IMR-90 (cell line): ENCODE data around the gene PRDM2. TPM values are rescaled to one million over a fixed set of nuclear protein-coding genes. Genes with fewer than 3 reads are reported as not detected.

ENCODE experiments used
- ATAC-seq: fragments of 200-7000 bp; cut with Tn5 transposase; 2 replicates; pipeline ENCODE4 v1.9.1; 2020; ENCODE audit warnings: low read depth, mild to moderate bottlenecking, moderate library complexity
- BruUV-seq: library from RNA; stranded (reverse); fragments of 400-500 nt; replicated peaks from 2 replicates; lab custom pipeline; 2021; lab: Mats Ljungman, UMichigan
- CTCF ChIA-PET: fragments of 300-600 bp; formaldehyde crosslinking; extraction: SDS; loops from one replicate; lab custom pipeline; 2021; ENCODE audit warnings: antibody characterized with exemption; lab: Yijun Ruan, JAX
- POLR2A ChIA-PET: fragments of 300-600 bp; sonication (Branson Sonifier 250); formaldehyde crosslinking; loops from one replicate; lab custom pipeline; 2022; ENCODE audit warnings: antibody characterized with exemption; ENCODE audit not compliant: unreplicated experiment; lab: Charles Lee
- DNase-seq: peaks from one replicate; pipeline ENCODE4 v3.0.0; 2013
- H2AFZ ChIP-seq: replicated peaks from 2 replicates; pipeline ENCODE3; 2013; ENCODE audit warnings: low read length, mild to moderate bottlenecking; ENCODE audit not compliant: poor library complexity
- H2AK5ac ChIP-seq: 2 replicates; pipeline ENCODE4 v1.6.1; 2013; ENCODE audit warnings: low read depth, low read length, inconsistent platforms
- H2AK9ac ChIP-seq: replicated peaks from 2 replicates; pipeline ENCODE3; 2013; ENCODE audit warnings: mild to moderate bottlenecking, low read depth, low read length, moderate library complexity; ENCODE audit not compliant: poor library complexity
- H2BK120ac ChIP-seq: 2 replicates; pipeline ENCODE4 v1.6.1; 2013; ENCODE audit warnings: low read depth, low read length, inconsistent platforms
- H2BK15ac ChIP-seq: 3 replicates; pipeline ENCODE4 v1.6.1; 2013; ENCODE audit warnings: low read depth, low read length, inconsistent platforms
- H2BK20ac ChIP-seq: 2 replicates; pipeline ENCODE4 v1.6.1; 2013; ENCODE audit warnings: low read depth, mild to moderate bottlenecking, inconsistent platforms, low read length, moderate library complexity
- H2BK5ac ChIP-seq: 2 replicates; pipeline ENCODE4 v1.6.1; 2013; ENCODE audit warnings: mild to moderate bottlenecking, low read depth, low read length, inconsistent platforms; ENCODE audit not compliant: poor library complexity, severe bottlenecking
- H3K14ac ChIP-seq: replicated peaks from 2 replicates; pipeline ENCODE4 v1.6.1; 2013; ENCODE audit warnings: low read depth, low read length, inconsistent platforms
- H3K18ac ChIP-seq: 2 replicates; pipeline ENCODE4 v1.6.1; 2013; ENCODE audit warnings: low read depth, low read length, control low read depth
- H3K23ac ChIP-seq: 2 replicates; pipeline ENCODE4 v1.6.1; 2013; ENCODE audit warnings: low read depth, low read length, inconsistent platforms
- H3K27ac ChIP-seq: 2 replicates; pipeline ENCODE4 v1.5.1; 2013; ENCODE audit warnings: mild to moderate bottlenecking, control low read depth, low read length; ENCODE audit not compliant: insufficient read depth
- H3K27me3 ChIP-seq: 2 replicates; pipeline ENCODE4 v1.6.1; 2013; ENCODE audit warnings: low read length; ENCODE audit not compliant: control insufficient read depth, insufficient read depth
- H3K36me3 ChIP-seq: 2 replicates; pipeline ENCODE4 v1.6.1; 2013; ENCODE audit warnings: low read length, mixed read lengths; ENCODE audit not compliant: control insufficient read depth, insufficient read depth
- H3K4ac ChIP-seq: 2 replicates; pipeline ENCODE4 v1.6.1; 2013; ENCODE audit warnings: low read depth, low read length, inconsistent platforms
- H3K4me1 ChIP-seq: 2 replicates; pipeline ENCODE4 v1.6.1; 2013; ENCODE audit warnings: low read length, mixed read lengths; ENCODE audit not compliant: control insufficient read depth, insufficient read depth
- H3K4me2 ChIP-seq: 2 replicates; pipeline ENCODE4 v1.6.1; 2013; ENCODE audit warnings: low read depth, mild to moderate bottlenecking, control low read depth, low read length, moderate library complexity
- H3K4me3 ChIP-seq: 2 replicates; pipeline ENCODE4 v1.5.1; 2013; ENCODE audit warnings: low read depth, mild to moderate bottlenecking, control low read depth, low read length, moderate library complexity; ENCODE audit not compliant: insufficient read depth
- H3K56ac ChIP-seq: 2 replicates; pipeline ENCODE4 v1.6.1; 2013; ENCODE audit warnings: low read length, inconsistent platforms; ENCODE audit not compliant: insufficient read depth; ENCODE audit errors: extremely low read depth
- H3K79me1 ChIP-seq, 2 experiments: 2 replicates each; pipeline ENCODE4 v1.6.1; 2013; ENCODE audit warnings: low read length in 2 of 2, inconsistent platforms in 1 of 2, low read depth in 1 of 2
- H3K9ac ChIP-seq: 2 replicates; pipeline ENCODE4 v1.6.1; 2013; ENCODE audit warnings: low read depth, low read length, control low read depth
- H3K9me1 ChIP-seq: 2 replicates; pipeline ENCODE4 v1.6.1; 2013; ENCODE audit warnings: low read length, inconsistent platforms; ENCODE audit not compliant: insufficient read depth
- H3K9me3 ChIP-seq: 2 replicates; pipeline ENCODE4 v1.6.1; 2013; ENCODE audit warnings: low read length; ENCODE audit not compliant: control insufficient read depth, insufficient read depth
- H4K20me1 ChIP-seq: 2 replicates; pipeline ENCODE4 v1.6.1; 2013; ENCODE audit warnings: low read length, inconsistent platforms; ENCODE audit not compliant: insufficient read depth
- H4K5ac ChIP-seq: 2 replicates; pipeline ENCODE4 v1.6.1; 2013; ENCODE audit warnings: mild to moderate bottlenecking, low read depth, low read length, control low read depth
- H4K8ac ChIP-seq, 2 experiments: 2 replicates each; pipeline ENCODE4 v1.6.1; 2013; ENCODE audit warnings: low read depth in 2 of 2, low read length in 2 of 2, control low read depth in 1 of 2, inconsistent platforms in 1 of 2
- H4K91ac ChIP-seq: 2 replicates; pipeline ENCODE4 v1.6.1; 2013; ENCODE audit warnings: low read depth, low read length, inconsistent platforms; ENCODE audit not compliant: insufficient read depth
- BHLHE40 ChIP-seq: fragments of 150-350 bp; IDR thresholded peaks from 2 replicates; pipeline ENCODE4 v1.6.1; 2016; ENCODE audit warnings: mild to moderate bottlenecking, low read depth, low read length
- CEBPB ChIP-seq: IDR thresholded peaks from 2 replicates; pipeline ENCODE4 v1.6.1; 2012; ENCODE audit warnings: low read depth, low read length, improper control_type of control experiment
- CHD1 ChIP-seq: IDR thresholded peaks from 2 replicates; pipeline ENCODE4 v1.6.1; 2012; ENCODE audit warnings: low read depth, low read length, improper control_type of control experiment
- CTCF ChIP-seq: conservative IDR thresholded peaks from 2 replicates; pipeline ENCODE4 v1.5.1; 2012; ENCODE audit warnings: mild to moderate bottlenecking, low read depth, low read length, improper control_type of control experiment
- FOS ChIP-seq: fragments of 150-350 bp; IDR thresholded peaks from 2 replicates; pipeline ENCODE4 v1.6.1; 2016; ENCODE audit warnings: low read depth, low read length
- MAFK ChIP-seq: IDR thresholded peaks from 2 replicates; pipeline ENCODE4 v1.6.1; 2012; ENCODE audit warnings: low read depth, low read length, improper control_type of control experiment
- MAZ ChIP-seq: IDR thresholded peaks from 2 replicates; pipeline ENCODE4 v1.6.1; 2012; ENCODE audit warnings: low read depth, mild to moderate bottlenecking, low read length, improper control_type of control experiment, moderate library complexity, borderline replicate concordance
- MXI1 ChIP-seq: IDR thresholded peaks from 2 replicates; pipeline ENCODE4 v1.6.1; 2012; ENCODE audit warnings: low read depth, mild to moderate bottlenecking, low read length, moderate library complexity, borderline replicate concordance
- NFE2L2 ChIP-seq: fragments of 150-350 bp; IDR thresholded peaks from 2 replicates; pipeline ENCODE4 v1.6.1; 2016; ENCODE audit warnings: low read depth, mild to moderate bottlenecking, low read length
- POLR2A ChIP-seq: IDR thresholded peaks from 2 replicates; pipeline ENCODE4 v1.6.1; 2012; ENCODE audit warnings: mild to moderate bottlenecking, low read depth, low read length
- RAD21 ChIP-seq: IDR thresholded peaks from 2 replicates; pipeline ENCODE4 v1.6.1; 2012; ENCODE audit warnings: low read length, improper control_type of control experiment
- RCOR1 ChIP-seq: IDR thresholded peaks from 2 replicates; pipeline ENCODE4 v1.6.1; 2012; ENCODE audit warnings: mild to moderate bottlenecking, low read length, improper control_type of control experiment; ENCODE audit not compliant: insufficient replicate concordance
- RFX5 ChIP-seq: IDR thresholded peaks from 2 replicates; pipeline ENCODE4 v1.8.0; 2012; ENCODE audit warnings: low read depth, mild to moderate bottlenecking, low read length, moderate library complexity
- SMC3 ChIP-seq: fragments of 150-350 bp; IDR thresholded peaks from 2 replicates; pipeline ENCODE4 v1.6.1; 2016; ENCODE audit warnings: low read depth, mild to moderate bottlenecking, antibody characterized with exemption, low read length, moderate library complexity
- WGBS, 2 experiments: methylation state at CpG; one replicate each; pipeline versions ENCODE4 v1.1.5 to v1.1.7; 2013; ENCODE audit warnings: missing lambda C conversion rate in 2 of 2; ENCODE audit not compliant: insufficient read length in 1 of 2; ENCODE audit errors: extremely low coverage in 2 of 2; 5-methylcytosine and 5-hydroxymethylcytosine counted together
- dilution Hi-C: fragments of 300-500 bp; cut with HindIII; formaldehyde crosslinking; loops from one replicate; pipeline ENCODE4 v1.14.3; 2018; ENCODE audit warnings: low sequenced_read_pairs; ENCODE audit not compliant: unreplicated experiment
- in situ Hi-C: fragments of 300-500 bp; cut with MboI; formaldehyde crosslinking; loops from 3 replicates; pipeline ENCODE4 v1.14.3; 2019; ENCODE audit warnings: low sequenced_read_pairs, inconsistent platforms, mixed read lengths
- intact Hi-C: fragments of 100-400 bp; cut with micrococcal nuclease; formaldehyde crosslinking; loops from 2 replicates; pipeline ENCODE4 v1.10.0; 2022
- polyA plus RNA-seq, 3 experiments: library from polyadenylated mRNA; depleted of rRNA; stranded (reverse); fragments of >200 nt; gene quantifications; 2 replicates each; pipeline ENCODE4 v1.2.3, GENCODE V29; 2012; ENCODE audit warnings: low replicate concordance in 1 of 3
- total RNA-seq: library from RNA; depleted of rRNA; stranded (reverse); fragments of >200 nt; gene quantifications from 2 replicates; pipeline ENCODE4 v1.2.3, GENCODE V29; 2012
- TF ChIP-seq, protein P1 (sequence below): fragments of 150-350 bp; IDR thresholded peaks from 2 replicates; pipeline ENCODE4 v1.6.1; 2017; ENCODE audit warnings: mild to moderate bottlenecking, antibody characterized with exemption, low read length, low read depth
- TF ChIP-seq, protein P2 (sequence below): fragments of 150-350 bp; IDR thresholded peaks from 2 replicates; pipeline ENCODE4 v1.6.1; 2016; ENCODE audit warnings: low read depth, mild to moderate bottlenecking, low read length, moderate library complexity, borderline replicate concordance

Gene PRDM2
- total and polyA plus RNA-seq, 2 of the 4 experiments (the other 2 are of a cell fraction): 3.4 to 8.9 TPM

DNA sequence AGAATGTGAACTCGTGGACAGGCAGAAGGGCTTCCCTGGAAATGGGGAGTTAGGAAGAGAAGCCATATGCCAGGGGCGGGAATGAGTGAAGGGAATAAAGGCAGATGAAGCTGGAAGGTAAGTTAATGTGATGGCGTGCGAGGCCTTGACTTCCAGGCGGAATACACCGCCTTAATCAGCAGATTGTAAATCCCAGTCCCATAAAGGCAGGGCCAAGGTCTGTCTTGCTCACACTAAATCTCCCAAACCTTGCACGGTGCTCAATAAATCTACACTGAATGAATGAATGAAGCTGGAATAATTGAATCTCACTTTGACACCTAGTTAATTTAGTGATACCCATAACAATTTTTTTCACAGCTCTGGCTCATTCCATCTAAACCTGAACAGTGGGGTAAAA, 16.8 kb upstream of the PRDM2 start:
- no TSS peak for BruUV-seq
- Histone ChIP-seq H2BK20ac (no peak overlapping the region), H3K9me3 (no peaks in the 10 kb centered on the region), H3K14ac (no peak overlapping the region), H3K4ac (no peak overlapping the region), H2BK15ac (no peak overlapping the region), H2BK5ac (no peak overlapping the region), H3K23ac (no peak overlapping the region), H4K8ac (no peak overlapping the region), H3K9ac (no peak overlapping the region), H4K20me1 (no peaks in the 10 kb centered on the region), H3K27ac (no peak overlapping the region), H3K56ac (no peak overlapping the region), H3K9me1 (no peaks in the 10 kb centered on the region), H3K27me3 (no peaks in the 10 kb centered on the region), H3K4me2 (no peak overlapping the region), H4K5ac (no peak overlapping the region), H2AFZ (no peak overlapping the region), H3K79me1 (no peaks in the 10 kb centered on the region), H3K4me1 (no peaks in the 10 kb centered on the region), H4K91ac (no peak overlapping the region), H2BK120ac (no peak overlapping the region), H3K4me3 (no peak overlapping the region), H2AK5ac (no peak overlapping the region), H3K18ac (no peak overlapping the region), H3K36me3 (no peaks in the 10 kb centered on the region), H2AK9ac (no peak overlapping the region)
- ChIA-PET CTCF (interaction anchor here (0.6 kb wide), 2 partner anchors 10 to 523 kb away, joined by 3 to 4 read pairs; no protein-coding TSS in a partner anchor), POLR2A (no interaction called here)
- dilution Hi-C loops: no loop called here
- no peak for TF ChIP-seq RCOR1
- TF ChIP-seq, protein P1, sequence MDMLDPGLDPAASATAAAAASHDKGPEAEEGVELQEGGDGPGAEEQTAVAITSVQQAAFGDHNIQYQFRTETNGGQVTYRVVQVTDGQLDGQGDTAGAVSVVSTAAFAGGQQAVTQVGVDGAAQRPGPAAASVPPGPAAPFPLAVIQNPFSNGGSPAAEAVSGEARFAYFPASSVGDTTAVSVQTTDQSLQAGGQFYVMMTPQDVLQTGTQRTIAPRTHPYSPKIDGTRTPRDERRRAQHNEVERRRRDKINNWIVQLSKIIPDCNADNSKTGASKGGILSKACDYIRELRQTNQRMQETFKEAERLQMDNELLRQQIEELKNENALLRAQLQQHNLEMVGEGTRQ: no peak
- no peak for TF ChIP-seq SMC3
- no peak for TF ChIP-seq MAZ
- no peak for TF ChIP-seq RFX5
- TF ChIP-seq, protein P2, sequence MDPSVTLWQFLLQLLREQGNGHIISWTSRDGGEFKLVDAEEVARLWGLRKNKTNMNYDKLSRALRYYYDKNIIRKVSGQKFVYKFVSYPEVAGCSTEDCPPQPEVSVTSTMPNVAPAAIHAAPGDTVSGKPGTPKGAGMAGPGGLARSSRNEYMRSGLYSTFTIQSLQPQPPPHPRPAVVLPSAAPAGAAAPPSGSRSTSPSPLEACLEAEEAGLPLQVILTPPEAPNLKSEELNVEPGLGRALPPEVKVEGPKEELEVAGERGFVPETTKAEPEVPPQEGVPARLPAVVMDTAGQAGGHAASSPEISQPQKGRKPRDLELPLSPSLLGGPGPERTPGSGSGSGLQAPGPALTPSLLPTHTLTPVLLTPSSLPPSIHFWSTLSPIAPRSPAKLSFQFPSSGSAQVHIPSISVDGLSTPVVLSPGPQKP: no peak
- TF ChIP-seq CTCF: no peak
- no peak for TF ChIP-seq BHLHE40
- TF ChIP-seq FOS: no peak
- no peak for TF ChIP-seq NFE2L2
- TF ChIP-seq CEBPB: no peak
- no peak for TF ChIP-seq POLR2A
- TF ChIP-seq MXI1: no peak
- no peak for TF ChIP-seq MAFK
- no peak for TF ChIP-seq RAD21
- no peak for TF ChIP-seq CHD1
- DNase-seq (no peak), ATAC-seq (no peak)
- intact Hi-C loops: no loop called here
- in situ Hi-C loops: no loop called here
- WGBS, 2 experiments: 20% methylated on average over 1 of the region's 7 CpGs; no CpG with 5 or more reads in 1 of the 2 experiments
